HG03432 (cell line): ENCODE measurements around the gene SH3BP1.

ENCODE experiments used
- ATAC-seq: cut with Tn5 transposase; IDR thresholded peaks from one replicate; pipeline ENCODE4 v1.9.1; 2021; ENCODE audit warnings: mild to moderate bottlenecking, moderate library complexity; ENCODE audit not compliant: unreplicated experiment

The SH3BP1 gene

DNA sequence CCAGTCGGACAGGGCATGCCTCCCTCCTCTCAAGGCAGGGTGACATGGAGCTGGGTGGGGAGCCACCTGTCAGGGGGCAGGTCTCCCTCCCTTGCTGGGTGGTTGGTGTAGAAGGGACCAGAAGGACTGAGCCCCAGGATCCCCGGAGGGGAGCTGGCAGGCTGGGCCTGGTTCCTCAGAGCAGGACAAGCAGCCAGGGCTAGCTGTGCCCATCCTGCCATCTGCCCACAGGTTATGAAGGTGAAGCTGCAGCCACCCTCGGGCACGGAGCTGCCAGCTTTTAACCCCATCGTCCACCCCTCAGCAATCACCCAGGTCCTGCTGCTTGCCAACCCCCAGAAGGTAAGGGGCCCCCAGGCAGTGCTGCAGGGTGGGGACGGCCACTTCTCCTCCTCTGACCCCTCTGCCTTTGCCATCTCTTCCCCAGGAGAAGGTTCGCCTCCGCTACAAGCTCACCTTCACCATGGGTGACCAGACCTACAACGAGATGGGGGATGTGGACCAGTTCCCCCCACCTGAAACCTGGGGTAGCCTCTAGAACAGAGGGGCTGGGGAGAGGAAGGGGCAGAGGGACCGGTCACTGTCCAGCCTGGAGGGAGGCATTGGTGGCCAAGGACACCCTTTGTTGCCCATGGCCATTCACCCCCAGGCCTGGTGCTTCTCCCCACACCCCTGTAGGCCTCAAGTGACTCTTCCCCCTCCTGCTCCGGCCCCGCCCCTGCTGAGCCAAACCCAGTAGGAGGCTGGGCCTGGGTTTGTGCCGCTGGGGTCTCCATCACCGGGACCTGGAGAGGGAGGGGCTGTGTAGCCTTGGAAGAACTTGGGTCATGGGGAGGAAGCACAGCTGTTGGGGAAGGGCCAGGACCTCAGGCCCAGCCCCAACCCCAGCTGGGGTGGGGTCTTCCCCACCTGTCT, 7.0 kb upstream of the SH3BP1 start:
- peak; percentile 8 for ATAC-seq

GRCh38 chr22:37633089-37633624, 6.3 kb upstream of the SH3BP1 start:
- peak; percentile 40 for ATAC-seq

GRCh38 chr22:37633625-37634416, 5.6 kb upstream of the SH3BP1 start:
- ATAC-seq = peak; percentile 55

DNA sequence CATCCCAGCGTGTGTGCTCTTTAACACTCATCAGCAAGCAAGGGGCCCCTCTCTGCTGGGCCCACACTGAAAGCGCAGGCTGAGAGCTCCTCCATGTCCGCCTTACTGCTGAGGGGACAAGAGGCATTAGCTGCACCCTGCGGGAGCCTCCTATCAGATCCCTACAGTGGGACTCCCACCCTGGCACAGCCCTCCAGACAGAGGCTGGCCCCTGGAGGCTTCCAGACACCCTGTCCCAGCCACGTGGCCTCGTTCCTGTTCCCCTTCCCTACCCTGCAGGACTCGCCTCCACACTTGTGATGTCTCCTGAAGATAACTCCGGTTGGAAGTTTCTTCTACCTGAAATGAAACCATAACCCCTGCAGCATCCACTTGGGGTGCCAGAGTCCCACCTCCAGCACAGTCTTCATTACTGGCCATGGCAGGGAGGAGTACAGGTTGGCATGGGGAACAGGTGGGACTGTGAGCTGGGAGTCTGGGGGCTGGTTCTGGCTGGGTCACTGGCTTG, 5.0 kb upstream of the SH3BP1 start:
- ATAC-seq = no peak

- no peak for ATAC-seq
Measured at GRCh38 chr22:37635157-37635556, 4.3 kb upstream of the SH3BP1 start.

- ATAC-seq = no peak
Measured at GRCh38 chr22:37636186-37636948, 3.1 kb upstream of the SH3BP1 start.

GRCh38 chr22:37636949-37637273, 2.6 kb upstream of the SH3BP1 start:
- ATAC-seq = no peak

DNA sequence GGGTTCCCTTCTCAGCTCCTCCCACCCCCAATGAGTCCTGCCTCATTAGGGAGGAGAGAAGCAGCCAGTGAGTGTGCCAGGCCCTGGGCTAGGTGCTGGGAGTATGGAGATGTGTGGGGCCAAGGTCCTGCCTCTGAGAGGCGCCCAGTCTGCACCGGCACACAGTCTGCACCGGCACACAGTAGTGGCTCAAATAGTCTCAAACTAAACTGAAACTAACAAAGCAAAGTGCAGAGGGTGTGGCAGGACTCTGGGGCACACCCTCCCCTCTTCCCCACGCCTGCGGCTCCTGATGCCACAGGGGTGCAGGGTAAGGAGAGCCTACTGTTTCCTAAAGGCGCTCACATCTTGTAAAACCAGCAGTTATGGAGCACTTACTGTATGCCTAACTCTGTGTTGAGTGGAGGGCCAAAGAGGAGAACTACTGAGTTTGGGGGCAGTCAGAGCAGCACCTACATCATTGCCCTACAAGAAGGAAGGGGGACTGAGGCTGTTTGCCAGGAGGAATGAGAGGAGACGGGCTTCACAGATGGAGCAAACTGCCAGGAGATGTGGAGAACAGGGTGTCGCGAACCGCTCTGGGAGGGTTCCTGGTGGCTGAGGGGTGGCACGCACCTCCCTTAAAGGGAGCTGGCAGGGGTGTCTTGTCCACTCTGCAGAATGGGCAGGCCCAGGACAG, 939 bp upstream of the SH3BP1 start:
- ATAC-seq = no peak

DNA sequence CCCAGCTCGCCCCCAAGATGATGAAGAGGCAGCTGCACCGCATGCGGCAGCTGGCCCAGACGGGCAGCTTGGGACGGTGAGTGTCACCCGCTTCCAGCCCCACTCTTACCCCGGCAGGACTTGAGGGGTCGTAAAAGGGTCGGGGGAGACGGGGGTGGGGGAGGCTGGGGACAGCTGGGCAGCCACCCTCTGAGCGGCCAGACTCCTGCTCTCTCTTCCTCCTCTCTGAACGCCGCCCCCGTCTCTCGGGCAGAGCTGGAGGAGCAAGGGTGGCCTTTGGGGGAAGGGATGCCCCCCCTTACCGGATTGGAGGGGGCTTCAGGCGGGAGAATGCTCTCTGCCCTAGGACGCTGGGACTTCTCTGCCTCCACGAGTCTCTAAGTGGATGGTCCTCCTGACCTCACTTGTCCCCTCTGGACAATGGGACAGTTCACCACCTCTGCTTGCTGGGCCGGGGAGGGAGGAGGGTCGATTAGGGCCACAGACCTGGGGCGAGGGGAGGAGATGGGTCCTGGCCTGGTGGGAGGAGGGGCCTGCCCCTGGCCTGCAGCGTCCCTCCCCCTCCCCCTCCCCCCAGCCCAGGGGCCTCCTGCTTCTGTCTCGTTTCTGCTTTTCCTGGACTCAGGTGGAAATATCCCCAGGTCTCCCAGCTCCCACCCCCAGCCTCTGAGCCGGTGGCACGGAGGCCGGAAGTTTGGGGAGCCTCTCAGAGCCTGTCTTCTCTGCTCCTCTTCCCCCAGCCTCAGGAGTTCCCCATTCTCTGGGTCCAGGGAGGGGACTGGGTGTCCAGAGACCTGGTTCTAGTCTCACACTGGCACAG, 512 bp downstream of the SH3BP1 start:
- no peak for ATAC-seq

GRCh38 chr22:37640591-37641560, 1.4 kb downstream of the SH3BP1 start:
- ATAC-seq = no peak

GRCh38 chr22:37641561-37641949, 2.1 kb downstream of the SH3BP1 start:
- ATAC-seq = no peak

DNA sequence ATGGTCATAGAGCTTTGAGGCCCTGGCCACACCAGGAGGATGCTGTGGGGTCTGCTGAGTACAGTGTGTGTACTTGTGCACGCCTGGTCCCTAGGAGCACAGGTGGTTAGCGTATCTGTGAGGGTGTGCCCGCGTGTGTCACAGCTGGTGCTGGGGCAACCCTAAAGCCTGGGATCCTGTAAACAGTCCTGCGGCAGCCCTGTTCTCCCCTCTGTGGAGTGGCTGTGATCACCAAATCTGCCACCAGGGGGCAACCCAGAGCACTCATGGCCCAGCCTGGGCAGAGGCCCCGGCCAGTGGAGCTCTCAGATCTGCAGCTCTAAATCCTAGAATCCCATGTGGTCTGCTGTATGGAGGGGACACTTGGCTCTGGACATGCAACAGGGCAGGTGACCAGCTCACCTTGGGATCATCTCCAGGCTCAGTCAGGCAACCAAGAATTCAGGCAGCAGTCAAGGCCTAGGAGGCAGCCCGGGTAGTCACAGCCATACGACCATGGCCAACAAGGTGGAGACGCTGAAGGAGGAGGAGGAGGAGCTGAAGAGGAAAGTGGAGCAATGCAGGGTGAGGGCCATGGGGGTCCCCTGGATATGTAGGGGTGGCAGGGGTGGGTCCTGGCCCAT, 3.9 kb downstream of the SH3BP1 start:
- ATAC-seq = no peak

GRCh38 chr22:37647317-37647716, 7.8 kb downstream of the SH3BP1 start:
- no peak for ATAC-seq

DNA sequence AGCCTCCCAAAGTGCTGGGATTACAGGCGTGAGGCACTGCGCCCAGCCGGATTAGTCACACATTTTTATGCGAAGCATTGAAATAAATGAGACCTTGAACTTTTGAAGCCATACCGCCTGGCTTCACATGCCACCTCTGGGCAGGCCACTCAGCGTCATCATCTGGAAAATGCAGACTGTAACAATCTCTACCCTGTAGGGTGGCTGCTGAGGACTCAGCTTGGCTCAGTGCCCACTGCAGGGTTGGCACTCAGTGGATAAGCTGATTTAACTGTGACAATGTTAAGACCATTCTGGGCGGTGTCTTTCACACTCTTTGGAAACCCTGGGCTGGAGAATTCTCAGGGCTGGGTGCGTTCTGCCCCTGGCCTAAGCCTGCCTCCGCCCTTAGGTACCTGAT, 8.5 kb downstream of the SH3BP1 start:
- ATAC-seq = no peak

- ATAC-seq = no peak
Measured at GRCh38 chr22:37650463-37651136, 11.1 kb downstream of the SH3BP1 start.

GRCh38 chr22:37654563-37655251, 15.2 kb downstream of the SH3BP1 start:
- ATAC-seq = no peak

DNA sequence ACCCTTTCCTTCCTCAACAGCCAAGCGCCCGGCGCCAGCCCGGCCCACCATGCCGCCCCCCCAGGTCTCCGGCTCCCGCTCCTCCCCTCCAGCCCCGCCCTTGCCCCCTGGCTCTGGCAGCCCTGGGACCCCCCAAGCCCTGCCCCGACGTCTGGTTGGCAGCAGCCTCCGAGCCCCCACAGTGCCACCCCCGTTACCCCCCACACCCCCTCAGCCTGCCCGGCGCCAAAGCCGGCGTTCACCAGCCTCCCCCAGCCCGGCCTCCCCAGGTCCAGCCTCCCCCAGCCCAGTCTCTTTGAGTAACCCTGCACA, 15.7 kb downstream of the SH3BP1 start:
- ATAC-seq = no peak
